Stimulated activated CD8-positive, alpha-beta memory T cell treated with anti-CD3 and anti-CD28 coated beads, Interleukin-15, amount 100 ng/mL, for 24 hours (primary cell): ENCODE measurements around the gene RAD54L2.
A peak's percentile ranks its signal among the peaks of the same experiment; 100 is the strongest.
"Not testable (repeated sequence)": the region's sequence is repeated elsewhere in the genome, so short reads cannot be mapped to it uniquely, and the experiment has no call there.

Experiments used
- DNase-seq: peaks from one replicate; pipeline ENCODE4 v3.0.0-alpha.2; 2020; ENCODE audit warnings: low read depth

RAD54L2 gene, protein sequence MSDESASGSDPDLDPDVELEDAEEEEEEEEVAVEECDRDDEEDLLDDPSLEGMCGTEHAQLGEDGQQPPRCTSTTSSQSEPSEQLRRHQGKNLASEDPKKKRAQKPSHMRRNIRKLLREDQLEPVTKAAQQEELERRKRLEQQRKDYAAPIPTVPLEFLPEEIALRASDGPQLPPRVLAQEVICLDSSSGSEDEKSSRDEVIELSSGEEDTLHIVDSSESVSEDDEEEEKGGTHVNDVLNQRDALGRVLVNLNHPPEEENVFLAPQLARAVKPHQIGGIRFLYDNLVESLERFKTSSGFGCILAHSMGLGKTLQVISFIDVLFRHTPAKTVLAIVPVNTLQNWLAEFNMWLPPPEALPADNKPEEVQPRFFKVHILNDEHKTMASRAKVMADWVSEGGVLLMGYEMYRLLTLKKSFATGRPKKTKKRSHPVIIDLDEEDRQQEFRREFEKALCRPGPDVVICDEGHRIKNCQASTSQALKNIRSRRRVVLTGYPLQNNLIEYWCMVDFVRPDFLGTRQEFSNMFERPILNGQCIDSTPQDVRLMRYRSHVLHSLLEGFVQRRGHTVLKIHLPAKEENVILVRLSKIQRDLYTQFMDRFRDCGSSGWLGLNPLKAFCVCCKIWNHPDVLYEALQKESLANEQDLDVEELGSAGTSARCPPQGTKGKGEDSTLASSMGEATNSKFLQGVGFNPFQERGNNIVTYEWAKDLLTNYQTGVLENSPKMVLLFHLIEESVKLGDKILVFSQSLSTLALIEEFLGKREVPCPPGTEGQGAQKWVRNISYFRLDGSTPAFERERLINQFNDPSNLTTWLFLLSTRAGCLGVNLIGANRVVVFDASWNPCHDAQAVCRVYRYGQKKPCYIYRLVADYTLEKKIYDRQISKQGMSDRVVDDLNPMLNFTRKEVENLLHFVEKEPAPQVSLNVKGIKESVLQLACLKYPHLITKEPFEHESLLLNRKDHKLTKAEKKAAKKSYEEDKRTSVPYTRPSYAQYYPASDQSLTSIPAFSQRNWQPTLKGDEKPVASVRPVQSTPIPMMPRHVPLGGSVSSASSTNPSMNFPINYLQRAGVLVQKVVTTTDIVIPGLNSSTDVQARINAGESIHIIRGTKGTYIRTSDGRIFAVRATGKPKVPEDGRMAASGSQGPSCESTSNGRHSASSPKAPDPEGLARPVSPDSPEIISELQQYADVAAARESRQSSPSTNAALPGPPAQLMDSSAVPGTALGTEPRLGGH (N-terminal part only)

DNA sequence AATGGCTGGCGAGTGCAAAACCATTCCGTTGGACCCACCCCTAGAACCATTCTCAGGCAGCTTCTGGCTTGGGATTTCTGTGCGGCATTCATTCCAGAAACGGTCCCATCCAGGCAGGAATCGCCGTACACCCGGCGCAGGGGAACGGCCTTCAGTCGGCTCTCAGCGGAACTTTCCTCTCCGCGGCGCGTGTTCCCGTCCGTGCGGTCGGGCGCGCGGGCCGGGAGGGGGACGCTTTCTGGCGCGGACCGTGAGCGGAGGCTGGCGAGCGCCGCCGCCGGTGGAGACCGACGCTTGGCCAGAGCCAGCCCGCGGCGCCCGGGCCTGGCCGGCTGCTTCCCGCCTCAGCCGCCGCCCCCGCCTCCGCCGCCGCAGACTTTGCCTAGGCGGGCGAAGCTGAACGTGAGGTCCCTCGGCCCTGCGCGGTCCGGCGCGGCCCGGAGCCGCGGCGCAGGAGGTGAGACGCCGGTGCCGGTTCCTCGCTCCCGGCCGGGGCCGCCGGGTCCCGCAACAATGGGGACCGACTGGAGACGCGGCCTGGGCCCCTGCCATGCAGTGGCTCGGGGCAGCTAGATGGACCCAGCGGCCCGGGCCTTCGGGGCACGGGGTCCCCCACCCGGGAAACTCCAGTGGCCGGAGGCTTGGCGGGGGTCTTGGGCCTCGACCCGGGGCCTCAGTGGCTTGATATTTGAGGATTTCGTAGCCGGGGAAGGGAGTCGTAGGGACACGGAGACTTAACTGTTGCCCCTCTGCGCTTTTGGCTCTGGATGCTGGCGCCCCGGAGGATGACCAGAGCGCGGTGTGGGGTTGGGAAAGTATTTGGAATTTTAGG, at the start of gene RAD54L2:
Gene RAD54L2 (plus strand): TSS at position 261 of the 832 bp plus-strand sequence. CDS start 51,702 bp downstream, outside the sequence.
- DNase-seq: peak; percentile 68

GRCh38 chr3:51498876-51499738, 39.4 kb upstream of the RAD54L2 start:
- peak; percentile 67 for DNase-seq

GRCh38 chr3:51500632-51501131, 37.8 kb upstream of the RAD54L2 start:
- DNase-seq: no peak

DNA sequence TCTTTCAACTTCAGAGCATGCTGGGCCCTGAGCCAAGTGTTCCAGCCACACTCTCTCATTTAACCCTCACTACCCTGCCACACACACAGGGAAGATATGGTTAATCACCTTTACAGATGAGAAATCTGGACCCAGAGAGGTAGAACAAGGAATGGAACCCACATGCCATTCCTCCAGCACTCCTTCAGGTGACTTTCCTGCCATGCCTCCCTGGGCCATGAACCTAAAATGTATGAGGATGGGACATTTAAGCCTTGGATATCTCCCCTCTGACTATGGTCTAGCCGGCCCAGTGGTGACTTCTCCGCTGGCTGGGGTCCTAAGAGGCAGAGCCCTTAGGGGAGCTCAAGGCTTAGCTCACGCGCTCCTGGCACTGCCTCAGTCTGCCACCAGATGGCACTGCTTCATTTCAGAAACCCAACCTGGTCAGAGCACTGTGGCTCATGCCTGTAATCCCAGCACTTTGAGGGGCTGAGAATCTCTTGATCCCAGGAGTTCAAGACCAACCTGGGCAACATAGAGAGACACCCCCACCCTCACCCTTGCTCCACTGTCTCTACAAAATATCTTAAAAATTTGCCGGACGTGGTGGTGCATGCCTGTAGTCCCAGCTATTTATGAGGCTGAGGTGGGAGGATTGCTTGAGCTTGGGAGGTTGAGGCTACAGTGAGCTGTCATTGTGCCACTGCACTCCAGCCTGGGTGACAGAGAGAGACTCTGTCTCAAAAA, 36.5 kb upstream of the RAD54L2 start:
- DNase-seq: peak; percentile 58

DNA sequence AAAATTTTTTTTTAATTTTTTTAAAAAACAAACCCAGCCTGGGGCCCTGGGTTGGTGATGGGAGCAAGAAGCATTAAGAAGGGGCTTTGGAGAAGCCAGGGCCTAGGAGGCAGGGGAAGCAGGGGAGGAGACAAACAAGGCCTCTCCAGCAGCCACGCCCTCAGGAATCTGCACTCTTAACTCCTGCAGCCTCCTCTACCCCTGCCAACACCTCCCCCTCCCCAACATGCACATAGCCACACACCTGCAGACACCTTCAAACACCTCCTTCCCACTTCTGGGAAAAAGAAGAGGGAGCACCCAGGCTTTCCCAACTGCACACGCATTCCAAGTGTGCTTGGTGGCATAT, 36.0 kb upstream of the RAD54L2 start:
- DNase-seq: no peak

GRCh38 chr3:51503007-51503406, 35.5 kb upstream of the RAD54L2 start:
- no peak for DNase-seq

- no peak for DNase-seq
These were observed 30.3 kb upstream of the RAD54L2 start for GRCh38 chr3:51508255-51508654.

DNA sequence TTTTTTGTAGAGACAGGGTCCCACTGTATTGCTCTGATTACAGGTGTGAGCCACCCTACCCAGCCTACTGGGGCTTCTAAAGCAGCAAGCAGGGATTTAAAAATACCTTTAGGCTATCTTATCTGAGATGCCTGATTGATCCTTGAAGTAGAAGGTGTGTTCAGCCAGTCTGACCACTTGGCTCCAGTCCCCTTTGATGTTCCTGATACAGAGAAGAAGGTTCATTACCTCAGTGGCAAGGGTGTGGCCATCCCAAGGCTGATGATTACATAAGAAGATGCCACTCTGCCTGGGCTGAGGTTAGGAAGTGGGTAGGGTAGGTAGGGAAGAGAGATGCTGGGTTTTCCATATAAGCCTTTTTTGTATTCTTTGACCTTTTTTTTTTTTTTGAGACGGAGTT, 27.5 kb upstream of the RAD54L2 start:
- DNase-seq: no peak

DNA sequence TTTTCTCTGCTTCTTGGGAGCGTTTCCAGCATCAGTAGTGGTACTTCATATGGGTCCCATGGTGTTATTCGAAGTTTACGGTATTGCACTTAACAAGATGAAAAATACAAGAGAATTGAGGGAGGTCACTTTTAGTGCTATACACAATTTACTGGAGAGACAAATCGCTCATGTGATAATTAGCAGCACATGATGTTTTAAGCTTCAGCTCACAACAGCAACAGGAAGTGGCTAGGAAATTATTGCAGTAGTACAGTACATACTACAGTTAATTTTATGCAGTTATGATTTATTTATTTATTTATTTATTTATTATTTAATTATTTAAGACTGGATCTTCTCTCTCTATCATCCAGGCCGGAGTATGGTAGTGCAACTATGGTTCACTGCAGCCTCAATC, 24.3 kb upstream of the RAD54L2 start:
- no peak for DNase-seq

GRCh38 chr3:51519848-51520247, 18.7 kb upstream of the RAD54L2 start:
- DNase-seq: no peak

DNA sequence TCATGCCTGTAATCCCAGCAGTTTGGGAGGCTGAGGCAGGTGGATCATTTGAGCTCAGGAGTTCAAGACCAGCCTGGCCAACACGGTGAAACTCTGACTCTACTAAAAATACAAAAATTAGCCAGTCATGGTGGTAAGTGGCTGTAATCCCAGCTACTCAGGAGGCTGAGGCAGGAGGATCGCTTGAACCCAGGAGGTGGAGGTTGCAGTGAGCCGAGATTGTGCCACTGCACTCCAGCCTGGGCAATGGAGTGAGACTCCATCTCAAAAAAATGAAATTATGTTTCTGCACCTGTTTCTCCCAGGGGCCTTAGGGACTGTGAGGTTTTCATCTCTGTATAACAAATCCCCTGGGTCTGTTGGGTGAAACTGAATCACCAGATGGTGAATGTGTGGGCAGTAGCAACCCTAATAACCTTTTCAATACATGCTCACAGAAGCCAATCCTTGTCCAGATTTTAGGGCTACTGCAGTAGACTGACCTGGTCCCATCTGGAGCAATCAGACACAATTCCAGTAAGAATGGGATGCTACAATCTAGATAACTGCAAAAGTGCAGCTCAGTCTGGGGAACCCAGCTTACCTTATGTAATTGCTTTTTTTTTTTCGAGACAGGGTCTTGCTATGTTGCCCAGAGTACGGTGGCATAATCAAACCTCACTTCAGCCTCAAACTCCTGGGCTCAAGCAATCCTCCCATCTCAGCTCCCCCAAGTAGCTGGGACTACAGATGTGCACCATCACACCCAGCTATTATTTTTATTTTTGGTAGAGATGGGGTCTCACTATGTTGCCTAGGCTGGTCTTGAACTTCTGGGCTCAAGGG, 17.4 kb upstream of the RAD54L2 start:
- DNase-seq: not testable (repeated sequence)

GRCh38 chr3:51522273-51522962, 16.1 kb upstream of the RAD54L2 start:
- DNase-seq: no peak

DNA sequence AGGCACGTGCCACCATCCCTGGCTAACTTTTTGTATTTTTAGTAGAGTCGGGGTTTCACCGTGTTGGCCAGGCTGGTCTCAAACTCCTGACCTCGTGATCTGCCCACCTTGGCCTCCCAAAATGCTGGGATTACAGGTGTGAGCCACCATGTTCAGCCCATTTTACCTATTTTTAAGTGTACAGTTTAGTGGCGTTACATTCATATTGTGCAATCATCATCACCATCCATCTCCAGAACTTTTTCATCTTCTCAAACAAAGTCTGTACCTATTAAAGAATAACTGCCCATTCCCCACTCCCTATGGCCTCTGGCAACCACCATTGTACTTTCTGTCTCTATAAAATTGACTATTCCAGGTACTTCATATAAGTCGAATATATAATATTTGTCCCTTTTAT, 13.6 kb upstream of the RAD54L2 start:
- DNase-seq: not testable (repeated sequence)

GRCh38 chr3:51530485-51530884, 8.0 kb upstream of the RAD54L2 start:
- no peak for DNase-seq

GRCh38 chr3:51535146-51536019, 3.1 kb upstream of the RAD54L2 start:
- DNase-seq: no peak

DNA sequence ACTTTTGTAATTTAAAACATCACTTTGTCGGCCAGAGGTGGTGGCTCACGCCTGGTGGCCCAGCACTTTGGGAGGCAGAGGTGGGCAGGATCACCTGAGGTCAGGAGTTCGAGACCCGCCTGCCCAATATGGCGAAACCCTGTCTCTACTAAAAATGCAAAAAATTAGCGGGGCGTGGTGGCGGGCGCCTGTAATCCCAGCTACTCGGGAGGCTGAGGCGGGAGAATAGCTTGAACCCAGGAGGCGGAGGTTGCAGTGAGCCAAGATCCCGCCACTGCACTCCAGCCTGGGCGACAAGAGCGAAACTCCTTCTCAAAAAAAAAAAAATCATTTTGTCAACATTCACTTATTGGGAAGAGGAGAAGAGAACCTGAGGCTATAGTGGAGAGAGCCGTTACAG, 888 bp upstream of the RAD54L2 start:
- not testable (repeated sequence) for DNase-seq

GRCh38 chr3:51538115-51538458, 432 bp upstream of the RAD54L2 start:
- DNase-seq: no peak
